K562 (cell line): ENCODE measurements around the gene SLC23A2. TPM values are rescaled to one million over a fixed set of nuclear protein-coding genes. Genes with fewer than 3 reads are reported as not detected.

Experiments
- ATAC-seq: fragments of 200-7000 bp; cut with Tn5 transposase; 3 replicates; pipeline ENCODE4 v1.9.1; 2020; ENCODE audit warnings: moderate library complexity
- BruUV-seq: library from RNA; stranded (reverse); fragments of 400-500 nt; replicated peaks from 2 replicates; lab custom pipeline; 2021; lab: Mats Ljungman, UMichigan
- CTCF ChIA-PET: fragments of 300-600 bp; formaldehyde crosslinking; extraction: SDS; loops from one replicate; lab custom pipeline; 2021; ENCODE audit warnings: low intra/inter-chr PET ratio; lab: Yijun Ruan, JAX
- POLR2A ChIA-PET: fragments of 300-600, 350-650 bp; sonication (Branson Sonifier 250); formaldehyde crosslinking; extraction: SDS; loops from one replicate; lab custom pipeline; 2021; ENCODE audit warnings: antibody characterized with exemption, inconsistent platforms; lab: Yijun Ruan, JAX
- DNase-seq, 4 experiments: peaks; one replicate each; pipeline versions ENCODE4 v3.0.0 to v3.0.0-alpha.2; 2011 to 2018; ENCODE audit warnings: low spot score in 3 of 4, mixed read lengths in 3 of 4; ENCODE audit errors: extremely low read depth in 1 of 4
- FAIRE-seq: peaks from 2 replicates; lab custom pipeline; 2011; peaks lifted over from hg19 to GRCh38; lab: Jason Lieb, UNC
- H2AFZ ChIP-seq: 2 replicates; pipeline ENCODE4 v1.6.0; 2011; ENCODE audit warnings: low read depth, low read length, control low read depth, inconsistent platforms
- H3K27ac ChIP-seq: fragments of 200-600 bp; 3 replicates; pipeline ENCODE4 v1.8.0; 2011; ENCODE audit warnings: low read depth, mild to moderate bottlenecking, control low read depth, inconsistent platforms, low read length, moderate library complexity, mixed read lengths; ENCODE audit errors: extremely low read depth
- H3K27me3 ChIP-seq, 2 experiments: fragments of 300-600 bp in 1 of 2; 2 replicates in 1 of 2; 3 replicates in 1 of 2; pipeline versions ENCODE4 v1.6.0 to v1.8.0; 2011; ENCODE audit warnings: inconsistent platforms in 2 of 2, low read length in 2 of 2, mild to moderate bottlenecking in 1 of 2, mixed read lengths in 1 of 2, moderate library complexity in 1 of 2; ENCODE audit not compliant: control insufficient read depth in 2 of 2, insufficient read depth in 2 of 2
- H3K36me3 ChIP-seq: fragments of 300-600 bp; 3 replicates; pipeline ENCODE4 v1.8.0; 2011; ENCODE audit warnings: mild to moderate bottlenecking, low read length, inconsistent platforms; ENCODE audit not compliant: control insufficient read depth, insufficient read depth
- H3K4me1 ChIP-seq, 2 experiments: fragments of 200-600 bp in 1 of 2; replicated peaks in 1 of 2; 2 replicates in 1 of 2; 3 replicates in 1 of 2; pipeline versions ENCODE4 v1.5.1 to v1.8.0; 2011; ENCODE audit warnings: inconsistent platforms in 2 of 2, low read length in 2 of 2, mild to moderate bottlenecking in 1 of 2, mixed read lengths in 1 of 2, moderate library complexity in 1 of 2; ENCODE audit not compliant: control insufficient read depth in 2 of 2, insufficient read depth in 2 of 2
- H3K4me2 ChIP-seq: 2 replicates; pipeline ENCODE4 v1.6.1; 2011; ENCODE audit warnings: low read length, control low read depth, inconsistent platforms, mixed read lengths; ENCODE audit not compliant: insufficient read depth
- H3K4me3 ChIP-seq: fragments of 200-600 bp; sonication (generic), shearing (Covaris generic); 2 replicates; pipeline ENCODE4 v1.5.1; 2016; ENCODE audit warnings: control low read depth, inconsistent platforms
- H3K79me2 ChIP-seq: fragments of 200-600 bp; 3 replicates; pipeline ENCODE4 v1.8.0; 2011; ENCODE audit warnings: low read length, inconsistent platforms; ENCODE audit not compliant: control insufficient read depth, insufficient read depth
- H3K9ac ChIP-seq, 2 experiments: 2 replicates each; pipeline versions ENCODE4 v1.6.0 to v1.6.1; 2011; ENCODE audit warnings: low read depth in 2 of 2, low read length in 2 of 2, control low read depth in 1 of 2, inconsistent platforms in 1 of 2, mild to moderate bottlenecking in 1 of 2, mixed read lengths in 1 of 2; ENCODE audit not compliant: insufficient read depth in 1 of 2
- H3K9me1 ChIP-seq: one replicate; pipeline ENCODE4 v1.6.0; 2011; ENCODE audit warnings: inconsistent platforms, mild to moderate bottlenecking, low read length, moderate library complexity; ENCODE audit not compliant: control insufficient read depth, insufficient read depth
- H3K9me3 ChIP-seq: replicated peaks from 2 replicates; pipeline ENCODE4 v1.5.1; 2011; ENCODE audit warnings: low read depth, low read length, inconsistent platforms; ENCODE audit not compliant: control insufficient read depth, insufficient read depth
- H4K20me1 ChIP-seq: replicated peaks from 2 replicates; pipeline ENCODE4 v1.6.1; 2011; ENCODE audit warnings: low read length, inconsistent platforms, mixed read lengths; ENCODE audit not compliant: control insufficient read depth, insufficient read depth
- E2F3 ChIP-seq: fragments of 250-450 bp; sonication (Bioruptor Pico); IDR thresholded peaks from 2 replicates; pipeline ENCODE4 v1.4.0; 2020; ENCODE audit warnings: mild to moderate bottlenecking
- ETV6 ChIP-seq, 3 experiments: fragments of 150-350 bp in 1 of 3; sonication (generic) in 1 of 3; formaldehyde crosslinking in 1 of 3; IDR thresholded peaks; 2 replicates each; pipeline versions ENCODE4 v1.6.1 to v1.8.0; 2014 to 2022; ENCODE audit warnings: borderline replicate concordance in 2 of 3, low read depth in 2 of 3, antibody characterized with exemption in 1 of 3, low read length in 1 of 3, mild to moderate bottlenecking in 1 of 3, missing genetic modification reagents in 1 of 3
- GATA2 ChIP-seq: sonication (generic); formaldehyde crosslinking; IDR thresholded peaks from 2 replicates; pipeline ENCODE4 v1.4.0; 2020; ENCODE audit warnings: mild to moderate bottlenecking, missing genetic modification reagents
- GATAD2A ChIP-seq: fragments of 450-650 bp; IDR thresholded peaks from 2 replicates; pipeline ENCODE4 v1.6.1; 2017
- KDM2B ChIP-seq: fragments of 250-450 bp; sonication (Bioruptor Pico); IDR thresholded peaks from 2 replicates; pipeline ENCODE4 v1.8.0; 2021; ENCODE audit warnings: mild to moderate bottlenecking, moderate library complexity
- MAFK ChIP-seq: IDR thresholded peaks from 2 replicates; pipeline ENCODE4 v1.6.1; 2011; ENCODE audit warnings: low read length, improper control_type of control experiment
- MTF1 ChIP-seq: fragments of 250-450 bp; sonication (Bioruptor Pico); IDR thresholded peaks from 2 replicates; pipeline ENCODE4 v1.9.0; 2021; ENCODE audit warnings: moderate library complexity, mild to moderate bottlenecking, inconsistent platforms, borderline replicate concordance
- MYNN ChIP-seq, 2 experiments: sonication (generic); formaldehyde crosslinking in 1 of 2; IDR thresholded peaks; 2 replicates each; pipeline versions ENCODE4 v1.5.0 to v1.6.1; 2016 to 2020; ENCODE audit warnings: antibody characterized with exemption in 1 of 2, missing genetic modification reagents in 1 of 2
- PTTG1 ChIP-seq: fragments of 450-650 bp; IDR thresholded peaks from 2 replicates; pipeline ENCODE4 v1.6.1; 2016; ENCODE audit warnings: low read depth, mild to moderate bottlenecking, missing genetic modification characterization, missing compliant biosample characterization
- RNF2 ChIP-seq: sonication (generic); IDR thresholded peaks from 2 replicates; pipeline ENCODE4 v1.6.1; 2016
- SMAD4 ChIP-seq: fragments of 250-450 bp; sonication (Bioruptor Pico); conservative IDR thresholded peaks from 2 replicates; pipeline ENCODE4 v1.8.0; 2021; ENCODE audit warnings: inconsistent platforms, mild to moderate bottlenecking, moderate library complexity
- XRCC4 ChIP-seq: IDR thresholded peaks from one replicate; pipeline ENCODE4 v1.6.1; 2011; ENCODE audit not compliant: insufficient read depth, insufficient read length; ENCODE audit errors: extremely low read depth
- ZBED1 ChIP-seq: IDR thresholded peaks from 2 replicates; pipeline ENCODE4 v1.6.1; 2014
- ZBTB11 ChIP-seq, 3 experiments: fragments of 200-800 bp in 1 of 3; fragments of 250-450 bp in 1 of 3; fragments of 450-650 bp in 1 of 3; sonication (Bioruptor Pico) in 1 of 3; sonication (Bioruptor generic) in 1 of 3; formaldehyde crosslinking in 1 of 3; IDR thresholded peaks; 2 replicates each; pipeline versions ENCODE4 v1.6.1 to v1.8.0; 2016 to 2022; ENCODE audit warnings: mild to moderate bottlenecking in 2 of 3, missing genetic modification characterization in 2 of 3, missing compliant biosample characterization in 1 of 3, moderate library complexity in 1 of 3
- ZNF23 ChIP-seq: fragments of 250-450 bp; sonication (Bioruptor Pico); IDR thresholded peaks from 2 replicates; pipeline ENCODE4 v1.4.0; 2020; ENCODE audit warnings: mild to moderate bottlenecking
- WGBS: fragments of 100-300 bp; shearing (Covaris generic); methylation state at CpG from one replicate; pipeline ENCODE4 v1.1.6; 2016; ENCODE audit warnings: low coverage, mixed read lengths; ENCODE audit not compliant: insufficient coverage; ENCODE audit errors: missing lambda C conversion rate; 5-methylcytosine and 5-hydroxymethylcytosine counted together
- in situ Hi-C: fragments of 300-500 bp; cut with MboI; formaldehyde crosslinking; loops from 4 replicates; pipeline ENCODE4 v1.15.0; 2018; ENCODE audit warnings: inconsistent platforms, mixed read lengths
- intact Hi-C: fragments of 100-400 bp; cut with micrococcal nuclease; formaldehyde crosslinking; loops from 2 replicates; pipeline ENCODE4 v1.14.2; 2022
- polyA plus RNA-seq, 8 experiments: library from polyadenylated mRNA; depleted of rRNA in 4 of 8; stranded (reverse) in 5 of 8; unstranded in 3 of 8; fragments of >200 nt; fragmentation: Nextera tagmentation in 2 of 8; fragmentation: Illumina TruSeq in 1 of 8; extraction: Ambion mirVana in 2 of 8; extraction: Trizol in 1 of 8; gene quantifications; 2 replicates each; pipeline versions ENCODE4 v1.2.1 to v1.2.3, GENCODE V29; 2011 to 2014; ENCODE audit warnings: inconsistent platforms in 1 of 8, missing spikeins in 1 of 8
- total RNA-seq, 7 experiments: library from RNA; depleted of rRNA in 6 of 7; stranded (reverse); fragments of >200 nt in 6 of 7; fragmentation: Illumina TruSeq in 2 of 7; extraction: Trizol in 2 of 7; gene quantifications; 2 replicates each; pipeline versions ENCODE4 v1.2.1 to v1.2.3, GENCODE V29; 2011 to 2021; ENCODE audit warnings: low replicate concordance in 1 of 7
- TF ChIP-seq, protein P1 (sequence below): fragments of 450-650 bp; IDR thresholded peaks from 2 replicates; pipeline ENCODE4 v1.6.1; 2016

The SLC23A2 gene
- total and polyA plus RNA-seq, 9 of the 15 experiments (the other 6 are each of a cell fraction or from before 2014, with no cell fraction given): 0.39 to 6.7 (median 3.2) TPM

- no peak for TF ChIP-seq KDM2B (CRISPR knock-in tag)
- no peak for TF ChIP-seq MAFK
- TF ChIP-seq, protein P1, sequence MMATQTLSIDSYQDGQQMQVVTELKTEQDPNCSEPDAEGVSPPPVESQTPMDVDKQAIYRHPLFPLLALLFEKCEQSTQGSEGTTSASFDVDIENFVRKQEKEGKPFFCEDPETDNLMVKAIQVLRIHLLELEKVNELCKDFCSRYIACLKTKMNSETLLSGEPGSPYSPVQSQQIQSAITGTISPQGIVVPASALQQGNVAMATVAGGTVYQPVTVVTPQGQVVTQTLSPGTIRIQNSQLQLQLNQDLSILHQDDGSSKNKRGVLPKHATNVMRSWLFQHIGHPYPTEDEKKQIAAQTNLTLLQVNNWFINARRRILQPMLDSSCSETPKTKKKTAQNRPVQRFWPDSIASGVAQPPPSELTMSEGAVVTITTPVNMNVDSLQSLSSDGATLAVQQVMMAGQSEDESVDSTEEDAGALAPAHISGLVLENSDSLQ: no peak
These were observed 145.8 kb downstream of the SLC23A2 start (continued) for GRCh38 chr20:4855555-4855954.

DNA sequence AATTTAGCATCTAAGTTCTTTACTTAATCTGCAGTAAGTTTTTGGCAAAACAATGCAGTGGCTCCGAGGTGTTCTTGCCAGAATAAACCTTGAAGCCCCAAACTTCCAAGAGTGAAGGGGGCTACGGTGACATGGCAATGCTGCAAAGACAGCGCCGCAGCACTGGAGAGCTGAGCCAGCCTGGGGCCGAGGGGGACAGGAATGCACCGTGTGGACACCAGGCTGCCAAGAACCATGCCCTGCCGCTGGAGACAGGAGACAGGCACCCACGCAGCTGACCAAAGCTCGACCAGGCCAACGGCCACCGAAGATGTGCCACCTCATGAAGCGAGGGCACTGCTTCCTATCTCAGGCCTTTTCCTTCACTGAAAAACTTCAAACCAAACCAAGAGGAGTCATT lies 146.2 kb downstream of the SLC23A2 start:
- Histone ChIP-seq H3K4me3 (no peak overlapping the region), H3K9me3 (no peaks in the 10 kb centered on the region), H2AFZ (no peak overlapping the region)
- no peak for TF ChIP-seq ETV6 (IDR thresholded peaks at IDR 0.05; ENCODE audit: borderline replicate concordance in 1 of 2, low read depth in 2 of 2, low read length in 1 of 2)
- no peak for TF ChIP-seq ETV6 (CRISPR knock-in tag; IDR thresholded peaks at IDR 0.05; ENCODE audit: borderline replicate concordance)
- TF ChIP-seq MYNN (IDR thresholded peaks at IDR 0.05): no peak
- no peak for TF ChIP-seq MYNN (CRISPR knock-in tag; IDR thresholded peaks at IDR 0.05)
- TF ChIP-seq PTTG1 (tag): no peak
- TF ChIP-seq ZNF23 (CRISPR knock-in tag): no peak
- no peak for TF ChIP-seq MTF1 (CRISPR knock-in tag)
- TF ChIP-seq GATA2 (CRISPR knock-in tag): no peak
- TF ChIP-seq E2F3 (CRISPR knock-in tag): no peak
- TF ChIP-seq GATAD2A: no peak
- TF ChIP-seq ZBED1: no peak
- no peak for TF ChIP-seq SMAD4 (CRISPR knock-in tag)
- TF ChIP-seq RNF2: no peak
- no peak for TF ChIP-seq ZBTB11 (CRISPR knock-in tag; IDR thresholded peaks at IDR 0.05)
- TF ChIP-seq XRCC4: no peak
- TF ChIP-seq, all 486 proteins: peak for 0
- no peak for ATAC-seq
- Histone ChIP-seq H4K20me1 (no peaks in the 10 kb centered on the region), H3K9ac (no peak overlapping the region), H3K36me3 (0 out of 3 replicates have a peak, but pooled peaks cover 4% of the 10 kb centered on the region), H3K9me1 (no peaks in the 10 kb centered on the region), H3K4me2 (no peak overlapping the region), H3K4me1 (no peaks in the 10 kb centered on the region), H3K27ac (no peak overlapping the region), H3K79me2 (no peaks in the 10 kb centered on the region), H3K27me3 (no peaks in the 10 kb centered on the region)
- POLR2A ChIA-PET: no interaction called here
- DNase-seq: no peak
- no TSS peak for BruUV-seq
- intact Hi-C loops (no loop called here), in situ Hi-C loops (no loop called here)
- WGBS: 67% methylated on average over 11 of the region's 12 CpGs
- no peak for FAIRE-seq
- CTCF ChIA-PET: no interaction called here
